IMR-90 (cell line): Measurements from ENCODE around the gene ZBP1. TPM values are rescaled to one million over a fixed set of nuclear protein-coding genes. Genes with fewer than 3 reads are reported as not detected.

Experiments
- ATAC-seq: fragments of 200-7000 bp; cut with Tn5 transposase; 2 replicates; pipeline ENCODE4 v1.9.1; 2020; ENCODE audit warnings: low read depth, mild to moderate bottlenecking, moderate library complexity
- BruUV-seq: library from RNA; stranded (reverse); fragments of 400-500 nt; replicated peaks from 2 replicates; lab custom pipeline; 2021; lab: Mats Ljungman, UMichigan
- CTCF ChIA-PET: fragments of 300-600 bp; formaldehyde crosslinking; extraction: SDS; loops from one replicate; lab custom pipeline; 2021; ENCODE audit warnings: antibody characterized with exemption; lab: Yijun Ruan, JAX
- POLR2A ChIA-PET: fragments of 300-600 bp; sonication (Branson Sonifier 250); formaldehyde crosslinking; loops from one replicate; lab custom pipeline; 2022; ENCODE audit warnings: antibody characterized with exemption; ENCODE audit not compliant: unreplicated experiment; lab: Charles Lee
- DNase-seq: peaks from one replicate; pipeline ENCODE4 v3.0.0; 2013
- H2AFZ ChIP-seq: replicated peaks from 2 replicates; pipeline ENCODE3; 2013; ENCODE audit warnings: low read length, mild to moderate bottlenecking; ENCODE audit not compliant: poor library complexity
- H2AK5ac ChIP-seq: 2 replicates; pipeline ENCODE4 v1.6.1; 2013; ENCODE audit warnings: low read depth, low read length, inconsistent platforms
- H2AK9ac ChIP-seq: replicated peaks from 2 replicates; pipeline ENCODE3; 2013; ENCODE audit warnings: mild to moderate bottlenecking, low read depth, low read length, moderate library complexity; ENCODE audit not compliant: poor library complexity
- H2BK120ac ChIP-seq: 2 replicates; pipeline ENCODE4 v1.6.1; 2013; ENCODE audit warnings: low read depth, low read length, inconsistent platforms
- H2BK15ac ChIP-seq: 3 replicates; pipeline ENCODE4 v1.6.1; 2013; ENCODE audit warnings: low read depth, low read length, inconsistent platforms
- H2BK20ac ChIP-seq: 2 replicates; pipeline ENCODE4 v1.6.1; 2013; ENCODE audit warnings: low read depth, mild to moderate bottlenecking, inconsistent platforms, low read length, moderate library complexity
- H2BK5ac ChIP-seq: 2 replicates; pipeline ENCODE4 v1.6.1; 2013; ENCODE audit warnings: mild to moderate bottlenecking, low read depth, low read length, inconsistent platforms; ENCODE audit not compliant: poor library complexity, severe bottlenecking
- H3K14ac ChIP-seq: replicated peaks from 2 replicates; pipeline ENCODE4 v1.6.1; 2013; ENCODE audit warnings: low read depth, low read length, inconsistent platforms
- H3K18ac ChIP-seq: 2 replicates; pipeline ENCODE4 v1.6.1; 2013; ENCODE audit warnings: low read depth, low read length, control low read depth
- H3K23ac ChIP-seq: 2 replicates; pipeline ENCODE4 v1.6.1; 2013; ENCODE audit warnings: low read depth, low read length, inconsistent platforms
- H3K27ac ChIP-seq: 2 replicates; pipeline ENCODE4 v1.5.1; 2013; ENCODE audit warnings: mild to moderate bottlenecking, control low read depth, low read length; ENCODE audit not compliant: insufficient read depth
- H3K27me3 ChIP-seq: 2 replicates; pipeline ENCODE4 v1.6.1; 2013; ENCODE audit warnings: low read length; ENCODE audit not compliant: control insufficient read depth, insufficient read depth
- H3K36me3 ChIP-seq: 2 replicates; pipeline ENCODE4 v1.6.1; 2013; ENCODE audit warnings: low read length, mixed read lengths; ENCODE audit not compliant: control insufficient read depth, insufficient read depth
- H3K4ac ChIP-seq: 2 replicates; pipeline ENCODE4 v1.6.1; 2013; ENCODE audit warnings: low read depth, low read length, inconsistent platforms
- H3K4me1 ChIP-seq: 2 replicates; pipeline ENCODE4 v1.6.1; 2013; ENCODE audit warnings: low read length, mixed read lengths; ENCODE audit not compliant: control insufficient read depth, insufficient read depth
- H3K4me2 ChIP-seq: 2 replicates; pipeline ENCODE4 v1.6.1; 2013; ENCODE audit warnings: low read depth, mild to moderate bottlenecking, control low read depth, low read length, moderate library complexity
- H3K4me3 ChIP-seq: 2 replicates; pipeline ENCODE4 v1.5.1; 2013; ENCODE audit warnings: low read depth, mild to moderate bottlenecking, control low read depth, low read length, moderate library complexity; ENCODE audit not compliant: insufficient read depth
- H3K56ac ChIP-seq: 2 replicates; pipeline ENCODE4 v1.6.1; 2013; ENCODE audit warnings: low read length, inconsistent platforms; ENCODE audit not compliant: insufficient read depth; ENCODE audit errors: extremely low read depth
- H3K79me1 ChIP-seq, 2 experiments: 2 replicates each; pipeline ENCODE4 v1.6.1; 2013; ENCODE audit warnings: low read length in 2 of 2, inconsistent platforms in 1 of 2, low read depth in 1 of 2
- H3K9ac ChIP-seq: 2 replicates; pipeline ENCODE4 v1.6.1; 2013; ENCODE audit warnings: low read depth, low read length, control low read depth
- H3K9me1 ChIP-seq: 2 replicates; pipeline ENCODE4 v1.6.1; 2013; ENCODE audit warnings: low read length, inconsistent platforms; ENCODE audit not compliant: insufficient read depth
- H3K9me3 ChIP-seq: 2 replicates; pipeline ENCODE4 v1.6.1; 2013; ENCODE audit warnings: low read length; ENCODE audit not compliant: control insufficient read depth, insufficient read depth
- H4K20me1 ChIP-seq: 2 replicates; pipeline ENCODE4 v1.6.1; 2013; ENCODE audit warnings: low read length, inconsistent platforms; ENCODE audit not compliant: insufficient read depth
- H4K5ac ChIP-seq: 2 replicates; pipeline ENCODE4 v1.6.1; 2013; ENCODE audit warnings: mild to moderate bottlenecking, low read depth, low read length, control low read depth
- H4K8ac ChIP-seq, 2 experiments: 2 replicates each; pipeline ENCODE4 v1.6.1; 2013; ENCODE audit warnings: low read depth in 2 of 2, low read length in 2 of 2, control low read depth in 1 of 2, inconsistent platforms in 1 of 2
- H4K91ac ChIP-seq: 2 replicates; pipeline ENCODE4 v1.6.1; 2013; ENCODE audit warnings: low read depth, low read length, inconsistent platforms; ENCODE audit not compliant: insufficient read depth
- CEBPB ChIP-seq: IDR thresholded peaks from 2 replicates; pipeline ENCODE4 v1.6.1; 2012; ENCODE audit warnings: low read depth, low read length, improper control_type of control experiment
- CHD1 ChIP-seq: IDR thresholded peaks from 2 replicates; pipeline ENCODE4 v1.6.1; 2012; ENCODE audit warnings: low read depth, low read length, improper control_type of control experiment
- WGBS, 2 experiments: methylation state at CpG; one replicate each; pipeline versions ENCODE4 v1.1.5 to v1.1.7; 2013; ENCODE audit warnings: missing lambda C conversion rate in 2 of 2; ENCODE audit not compliant: insufficient read length in 1 of 2; ENCODE audit errors: extremely low coverage in 2 of 2; 5-methylcytosine and 5-hydroxymethylcytosine counted together
- dilution Hi-C: fragments of 300-500 bp; cut with HindIII; formaldehyde crosslinking; loops from one replicate; pipeline ENCODE4 v1.14.3; 2018; ENCODE audit warnings: low sequenced_read_pairs; ENCODE audit not compliant: unreplicated experiment
- in situ Hi-C: fragments of 300-500 bp; cut with MboI; formaldehyde crosslinking; loops from 3 replicates; pipeline ENCODE4 v1.14.3; 2019; ENCODE audit warnings: low sequenced_read_pairs, inconsistent platforms, mixed read lengths
- intact Hi-C: fragments of 100-400 bp; cut with micrococcal nuclease; formaldehyde crosslinking; loops from 2 replicates; pipeline ENCODE4 v1.10.0; 2022
- polyA plus RNA-seq, 3 experiments: library from polyadenylated mRNA; depleted of rRNA; stranded (reverse); fragments of >200 nt; gene quantifications; 2 replicates each; pipeline ENCODE4 v1.2.3, GENCODE V29; 2012; ENCODE audit warnings: low replicate concordance in 1 of 3
- total RNA-seq: library from RNA; depleted of rRNA; stranded (reverse); fragments of >200 nt; gene quantifications from 2 replicates; pipeline ENCODE4 v1.2.3, GENCODE V29; 2012

Gene ZBP1
- total and polyA plus RNA-seq, 2 of the 4 experiments (the other 2 are of a cell fraction) = not detected

GRCh38 chr20:57621421-57622200 lies 1.4 kb upstream of the ZBP1 start:
- no peak overlapping the region for H2AK9ac ChIP-seq
- POLR2A ChIA-PET = no interaction called here

More at GRCh38 chr20:57621421-57622200, 1.4 kb upstream of the ZBP1 start:
- intact Hi-C loops = loop anchor here (1.0 kb wide), 1 partner anchor 558 kb away; no protein-coding TSS in a partner anchor
- DNase-seq (no peak), ATAC-seq (no peak)
- Histone ChIP-seq H3K9me3 (peaks cover 3% of the 10 kb centered on the region; the same call in 1 of the 2 replicates), H2BK20ac (no peak overlapping the region), H3K27ac (no peak overlapping the region), H3K4me1 (no peaks in the 10 kb centered on the region), H3K56ac (no peak overlapping the region), H4K91ac (no peak overlapping the region), H3K23ac (no peak overlapping the region), H3K79me1 (no peaks in the 10 kb centered on the region), H4K5ac (no peak overlapping the region), H2BK5ac (no peak overlapping the region), H2AK5ac (no peak overlapping the region), H3K9ac (no peak overlapping the region), H2BK15ac (no peak overlapping the region), H3K27me3 (peaks cover 9% of the 10 kb centered on the region), H3K36me3 (no peaks in the 10 kb centered on the region), H3K4me3 (no peak overlapping the region), H4K8ac (no peak overlapping the region), H3K18ac (no peak overlapping the region), H3K4me2 (no peak overlapping the region), H4K20me1 (no peaks in the 10 kb centered on the region), H3K4ac (no peak overlapping the region), H3K9me1 (no peaks in the 10 kb centered on the region), H2BK120ac (no peak overlapping the region), H2AFZ (no peak overlapping the region), H3K14ac (no peak overlapping the region)
- TF ChIP-seq CEBPB = no peak
- no peak for TF ChIP-seq CHD1
- dilution Hi-C loops = no loop called here
- in situ Hi-C loops = no loop called here
- BruUV-seq = no TSS peak
- WGBS, 2 experiments = 72% methylated on average over 6 of the region's 16 CpGs; no CpG with 5 or more reads in 1 of the 2 experiments
- CTCF ChIA-PET = no interaction called here
